ENCODE data around the gene RPL13.
A peak's percentile ranks its signal among the peaks of the same experiment; 100 is the strongest.
"Not testable (repeated sequence)": the region's sequence is repeated elsewhere in the genome, so short reads cannot be mapped to it uniquely, and the experiment has no call there.

Gene RPL13

GRCh38 chr16:89573826-89574680, 13.6 kb downstream of the RPL13 start:
- DNase-seq (ENCODE audit: low read depth, low spot score) = no peak
- H3K4me3 ChIP-seq (ENCODE audit: low read length) = no peak overlapping the region; the same call in 1 of the 2 replicates

GRCh38 chr16:89574681-89575246, 14.3 kb downstream of the RPL13 start:
- H3K4me3 ChIP-seq (ENCODE audit: low read length) = peak overlapping the region; percentile 44
- no peak for DNase-seq (ENCODE audit: low read depth, low spot score)

- H3K4me3 ChIP-seq (ENCODE audit: low read length) = peak within 1 kb of the TSS; percentile 47
- no peak for DNase-seq (ENCODE audit: low read depth, low spot score)
These were observed 15.0 kb downstream of the RPL13 start, which contains the start of gene CPNE7 for GRCh38 chr16:89575247-89576152. CPNE7 (plus strand) TSS chr16:89575758; CDS start chr16:89575898, 140 bp downstream.

DNA sequence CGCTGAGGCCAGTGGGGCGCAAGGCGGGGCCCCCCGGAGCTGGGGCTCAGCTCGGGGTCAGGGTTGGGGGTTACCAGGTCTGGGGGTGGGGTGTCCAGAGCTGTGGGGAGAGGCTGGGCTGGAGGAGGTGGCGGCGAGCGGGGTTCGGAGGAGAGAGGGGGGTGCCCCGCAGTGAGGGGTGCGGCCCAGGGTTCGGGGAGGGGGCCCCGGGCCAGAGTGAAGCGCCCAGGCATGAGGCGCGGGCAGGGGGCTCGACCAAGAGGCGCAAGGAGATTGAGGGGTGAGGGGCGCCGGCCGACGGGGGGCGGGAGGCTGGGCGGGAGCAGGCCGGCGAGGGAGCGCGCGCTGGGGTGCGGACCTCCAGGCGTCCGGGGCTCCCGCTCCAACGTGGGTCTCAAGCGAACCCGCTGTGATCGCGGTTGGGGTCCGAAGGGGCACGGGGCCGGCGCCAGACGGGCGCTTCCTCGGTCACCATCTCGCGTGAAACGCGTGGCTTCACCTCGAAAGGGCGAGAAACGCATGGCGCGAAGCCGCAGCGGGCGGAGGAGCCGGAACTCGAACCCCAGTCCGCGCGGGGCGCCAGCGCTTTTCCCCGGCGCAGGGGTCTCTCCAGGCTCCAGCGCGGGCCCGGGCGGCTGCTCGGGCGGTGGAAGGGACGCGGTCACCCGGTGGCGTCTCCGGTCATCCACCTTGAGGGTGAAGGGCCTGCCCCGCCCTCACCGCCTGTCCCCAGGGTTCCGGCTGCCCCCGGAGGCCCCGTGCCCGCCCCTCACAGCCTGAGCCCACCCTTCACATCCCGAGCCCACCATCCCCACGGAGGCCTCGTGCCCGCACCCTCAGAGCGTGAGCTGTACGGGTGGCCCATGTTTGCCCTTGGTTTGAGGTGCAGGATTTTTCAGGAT, 15.9 kb downstream of the RPL13 start:
- H3K4me3 ChIP-seq (ENCODE audit: low read length) = peak overlapping the region; percentile 47
- no peak for DNase-seq (ENCODE audit: low read depth, low spot score)

DNA sequence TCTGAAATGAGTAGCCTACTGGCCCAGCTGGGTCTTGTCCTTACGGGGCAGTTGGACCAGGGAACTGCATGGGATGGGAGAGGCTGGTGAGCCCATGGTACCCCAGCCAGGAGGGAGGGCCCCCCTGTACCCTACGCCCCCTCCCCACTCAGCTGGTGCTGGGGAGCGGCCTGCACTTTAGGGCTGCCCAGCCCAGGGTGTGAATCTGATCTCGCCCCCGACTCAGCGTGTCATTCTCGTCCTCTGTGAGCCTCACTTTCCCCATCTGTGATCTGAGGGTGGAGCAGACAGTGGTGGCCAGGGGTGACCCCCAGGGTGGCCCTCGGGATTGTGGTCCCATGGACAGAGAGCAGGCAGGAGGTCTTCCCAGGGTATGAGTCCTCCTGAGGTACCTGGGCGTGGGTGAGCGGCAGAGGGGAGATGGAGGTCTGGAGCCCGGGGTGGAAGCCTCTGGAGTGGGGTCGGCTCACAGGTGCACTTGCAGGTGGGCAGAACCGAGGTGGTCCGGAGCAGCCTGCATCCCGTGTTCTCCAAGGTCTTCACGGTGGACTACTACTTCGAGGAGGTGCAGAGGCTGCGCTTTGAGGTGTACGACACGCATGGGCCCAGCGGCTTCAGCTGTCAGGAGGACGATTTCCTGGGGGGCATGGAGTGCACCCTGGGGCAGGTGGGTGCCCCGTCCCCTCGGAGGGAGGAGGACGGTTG, 16.7 kb downstream of the RPL13 start:
- no peak for DNase-seq (ENCODE audit: low read depth, low spot score)
- no peak overlapping the region for H3K4me3 ChIP-seq (ENCODE audit: low read length)

GRCh38 chr16:89579351-89579750, 18.9 kb downstream of the RPL13 start:
- H3K4me3 ChIP-seq (ENCODE audit: low read length) = no peak overlapping the region
- DNase-seq (ENCODE audit: low read depth, low spot score) = no peak

- no peak for DNase-seq (ENCODE audit: low read depth, low spot score)
These were observed 20.7 kb downstream of the RPL13 start for GRCh38 chr16:89581045-89581695.

GRCh38 chr16:89581861-89582563, 21.5 kb downstream of the RPL13 start:
- no peak overlapping the region for H3K4me3 ChIP-seq (ENCODE audit: low read length)
- no peak for DNase-seq (ENCODE audit: low read depth, low spot score)

More at GRCh38 chr16:89581045-89581695, 20.7 kb downstream of the RPL13 start:
- H3K4me3 ChIP-seq (ENCODE audit: low read length) = no peak overlapping the region

DNA sequence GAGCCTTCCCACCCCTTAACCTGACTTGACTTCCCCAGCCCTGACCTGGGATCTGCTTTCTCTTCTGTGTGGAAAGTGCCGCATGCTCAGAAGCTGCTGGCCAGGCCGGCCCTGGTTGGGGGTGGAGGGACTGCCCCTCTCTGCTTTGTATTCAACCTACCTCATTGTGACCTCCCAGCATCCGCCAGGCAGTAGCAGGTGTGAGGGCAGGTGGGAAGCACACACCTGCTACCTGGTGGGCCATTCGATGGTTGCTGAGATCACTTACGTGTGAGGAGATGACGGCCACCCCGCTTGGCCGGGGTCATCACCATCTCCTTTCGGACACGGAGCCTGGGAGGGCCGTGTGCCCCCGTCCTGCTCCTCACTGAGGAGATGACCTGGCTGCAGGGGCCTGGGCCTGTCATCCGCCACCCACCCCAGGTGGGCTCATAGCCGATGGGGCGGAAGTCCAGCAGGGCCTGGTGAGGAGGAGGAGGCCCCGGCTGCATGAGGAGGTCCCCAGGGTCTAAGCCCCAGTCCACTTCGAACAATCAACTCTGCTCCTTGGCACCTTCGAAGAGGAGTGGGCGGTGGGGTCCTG, 22.2 kb downstream of the RPL13 start:
- H3K4me3 ChIP-seq (ENCODE audit: low read length) = no peak overlapping the region
- DNase-seq (ENCODE audit: low read depth, low spot score) = no peak

DNA sequence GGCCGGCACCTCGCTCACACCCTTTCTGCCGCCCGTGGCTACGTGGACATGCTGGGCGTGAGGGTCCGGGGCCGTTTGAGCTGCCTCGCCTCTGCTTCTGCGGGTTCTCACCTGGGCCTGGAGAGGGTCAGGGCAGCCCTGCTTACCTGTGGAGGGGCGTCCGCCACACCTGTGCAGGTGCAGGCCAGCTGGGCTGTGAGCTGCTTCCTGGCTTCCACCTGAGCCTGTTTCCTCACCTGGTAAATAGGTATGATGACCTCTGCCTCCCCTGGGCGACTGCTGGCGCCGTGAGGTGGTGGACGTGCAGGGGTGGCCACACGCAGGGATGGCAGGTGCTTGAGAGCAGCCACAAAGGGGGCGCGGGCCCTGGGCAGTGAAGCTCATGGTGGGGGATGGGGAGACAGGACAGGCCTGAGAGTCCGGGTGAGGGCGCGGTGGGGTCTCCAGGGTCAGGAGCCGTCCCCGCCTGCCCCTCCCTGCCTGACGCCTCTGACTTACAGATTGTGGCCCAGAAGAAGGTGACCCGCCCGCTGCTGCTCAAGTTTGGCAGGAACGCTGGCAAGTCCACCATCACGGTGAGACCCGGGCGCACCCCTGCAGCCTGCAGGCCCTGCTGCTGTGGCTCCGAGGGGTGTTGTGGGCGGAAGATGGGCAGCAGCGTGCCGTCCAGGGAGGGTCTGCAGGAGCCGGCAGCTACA, 22.9 kb downstream of the RPL13 start:
- H3K4me3 ChIP-seq (ENCODE audit: low read length) = no peak overlapping the region
- DNase-seq (ENCODE audit: low read depth, low spot score) = no peak

DNA sequence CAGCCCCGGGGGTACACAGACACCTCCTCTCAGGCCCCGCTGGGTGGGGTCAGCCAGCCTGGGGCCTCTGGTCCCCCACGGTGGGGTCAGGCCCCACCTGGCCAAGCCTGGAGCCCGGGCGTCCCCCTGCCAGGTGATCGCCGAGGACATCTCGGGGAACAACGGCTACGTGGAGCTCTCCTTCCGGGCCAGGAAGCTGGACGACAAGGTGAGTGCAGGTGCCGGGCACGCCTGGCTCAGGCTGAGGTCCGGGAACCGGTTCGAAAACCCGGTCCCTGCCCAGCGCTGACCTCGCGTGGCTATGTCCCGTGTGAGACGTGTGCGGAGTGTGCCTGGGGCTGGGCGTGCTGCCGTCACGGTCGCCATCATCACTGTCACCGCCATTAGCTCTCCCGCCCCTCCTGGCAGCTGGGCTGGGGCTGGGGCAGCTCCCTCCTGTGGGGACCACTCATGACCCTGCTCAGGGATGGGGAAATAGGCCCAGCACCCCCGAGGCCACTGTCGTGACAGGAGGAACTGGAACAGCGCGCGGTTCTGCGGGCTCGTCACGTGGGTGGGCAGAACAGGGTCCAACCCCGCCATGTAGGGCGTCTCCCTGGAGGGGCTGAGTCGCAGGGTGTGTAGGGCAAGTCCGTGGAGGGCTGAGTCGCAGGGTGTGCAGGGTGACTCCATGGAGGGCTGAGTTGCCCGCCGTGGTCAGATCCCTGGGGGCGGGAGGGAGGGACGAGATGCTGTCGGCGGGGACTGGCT, 23.6 kb downstream of the RPL13 start:
- H3K4me3 ChIP-seq (ENCODE audit: low read length) = no peak overlapping the region
- DNase-seq (ENCODE audit: low read depth, low spot score) = no peak

- no peak overlapping the region for H3K4me3 ChIP-seq (ENCODE audit: low read length)
- no peak for DNase-seq (ENCODE audit: low read depth, low spot score)
These were observed 24.5 kb downstream of the RPL13 start for GRCh38 chr16:89584768-89585549.

- no peak overlapping the region for H3K4me3 ChIP-seq (ENCODE audit: low read length)
- DNase-seq (ENCODE audit: low read depth, low spot score) = no peak
These were observed 25.7 kb downstream of the RPL13 start for GRCh38 chr16:89586218-89586617.

- no peak for DNase-seq (ENCODE audit: low read depth, low spot score)
- no peak overlapping the region for H3K4me3 ChIP-seq (ENCODE audit: low read length)
These were observed 26.4 kb downstream of the RPL13 start for GRCh38 chr16:89586853-89587252.

- not testable (repeated sequence) for DNase-seq (ENCODE audit: low read depth, low spot score); H3K4me3 ChIP-seq (ENCODE audit: low read length)
These were observed 27.2 kb downstream of the RPL13 start for GRCh38 chr16:89587676-89588075.
